HepG2 (cell line): ENCODE measurements around the gene ZNF277. TPM values are rescaled to one million over a fixed set of nuclear protein-coding genes. Genes with fewer than 3 reads are reported as not detected.

Experiments
- ATAC-seq: fragments of 200-7000 bp; cut with Tn5 transposase; 3 replicates; pipeline ENCODE4 v1.9.1; 2020; ENCODE audit warnings: mild to moderate bottlenecking, moderate library complexity
- BruUV-seq: library from RNA; stranded (reverse); fragments of 400-500 nt; replicated peaks from 2 replicates; lab custom pipeline; 2021; lab: Mats Ljungman, UMichigan
- CTCF ChIA-PET: fragments of 300-600 bp; formaldehyde crosslinking; extraction: SDS; loops from one replicate; lab custom pipeline; 2021; ENCODE audit warnings: low total read pairs, inconsistent platforms, low intra/inter-chr PET ratio; lab: Yijun Ruan, JAX
- POLR2A ChIA-PET: fragments of 350-600 bp; sonication (Branson Sonifier 250); formaldehyde crosslinking; loops from one replicate; lab custom pipeline; 2020; ENCODE audit warnings: antibody characterized with exemption, inconsistent platforms; lab: Yijun Ruan, JAX
- DNase-seq: peaks from one replicate; pipeline ENCODE4 v3.0.0-alpha.2; 2015; ENCODE audit warnings: low spot score
- FAIRE-seq: peaks from 3 replicates; lab custom pipeline; 2011; peaks lifted over from hg19 to GRCh38; lab: Jason Lieb, UNC
- H2AFZ ChIP-seq: one replicate; pipeline ENCODE4 v1.6.1; 2011; ENCODE audit warnings: low read length, inconsistent platforms
- H3K27ac ChIP-seq: fragments of 300-600 bp; 3 replicates; pipeline ENCODE4 v1.8.0; 2011; ENCODE audit warnings: mixed run types, mild to moderate bottlenecking, mixed read lengths, low read length, inconsistent platforms; ENCODE audit not compliant: insufficient read depth; ENCODE audit errors: extremely low read length
- H3K27me3 ChIP-seq, 2 experiments: fragments of 200-600 bp in 1 of 2; 2 replicates in 1 of 2; 3 replicates in 1 of 2; pipeline versions ENCODE4 v1.6.0 to v1.8.0; 2011; ENCODE audit warnings: low read length in 2 of 2, mild to moderate bottlenecking in 2 of 2, moderate library complexity in 2 of 2, inconsistent platforms in 1 of 2; ENCODE audit not compliant: insufficient read depth in 2 of 2, control insufficient read depth in 1 of 2
- H3K36me3 ChIP-seq, 2 experiments: fragments of 200-600 bp in 1 of 2; replicated peaks in 1 of 2; 2 replicates in 1 of 2; 3 replicates in 1 of 2; pipeline versions ENCODE4 v1.5.1 to v1.8.0; 2011; ENCODE audit warnings: low read length in 2 of 2, inconsistent platforms in 1 of 2; ENCODE audit not compliant: insufficient read depth in 2 of 2, control insufficient read depth in 1 of 2
- H3K4me1 ChIP-seq: 2 replicates; pipeline ENCODE4 v1.5.1; 2012; ENCODE audit warnings: low read length, inconsistent platforms; ENCODE audit not compliant: insufficient read depth
- H3K4me2 ChIP-seq: 2 replicates; pipeline ENCODE4 v1.6.0; 2011; ENCODE audit warnings: low read depth, low read length, inconsistent platforms
- H3K4me3 ChIP-seq, 3 experiments: fragments of 200-600 bp in 1 of 3; sonication (generic), shearing (Covaris generic) in 1 of 3; replicated peaks in 1 of 3; 2 replicates each; pipeline ENCODE4 v1.5.1; 2011 to 2016; ENCODE audit warnings: low read length in 3 of 3, inconsistent platforms in 2 of 3, low read depth in 2 of 3, mild to moderate bottlenecking in 2 of 3, control low read depth in 1 of 3, mixed read lengths in 1 of 3; ENCODE audit not compliant: insufficient read depth in 1 of 3
- H3K79me2 ChIP-seq: one replicate; pipeline ENCODE4 v1.6.1; 2011; ENCODE audit warnings: low read length, inconsistent platforms; ENCODE audit not compliant: insufficient read depth
- H3K9ac ChIP-seq: 2 replicates; pipeline ENCODE4 v1.6.0; 2011; ENCODE audit warnings: mild to moderate bottlenecking, low read depth, low read length, inconsistent platforms; ENCODE audit not compliant: insufficient read depth
- H3K9me3 ChIP-seq: 2 replicates; pipeline ENCODE4 v1.5.1; 2012; ENCODE audit warnings: mild to moderate bottlenecking, low read length
- H4K20me1 ChIP-seq: 2 replicates; pipeline ENCODE4 v1.6.0; 2011; ENCODE audit warnings: inconsistent platforms, mild to moderate bottlenecking, low read length, moderate library complexity; ENCODE audit not compliant: insufficient read depth
- ETV6 ChIP-seq: sonication (generic); formaldehyde crosslinking; conservative IDR thresholded peaks from 2 replicates; pipeline ENCODE4 v1.4.0; 2020; ENCODE audit warnings: missing genetic modification reagents
- IKZF4 ChIP-seq: sonication (generic); formaldehyde crosslinking; IDR thresholded peaks from 2 replicates; pipeline ENCODE4 v1.5.1; 2020; ENCODE audit warnings: borderline replicate concordance, mild to moderate bottlenecking, low read depth, missing genetic modification reagents; ENCODE audit errors: not compliant biosample characterization
- NR2F6 ChIP-seq, 2 experiments: IDR thresholded peaks; 2 replicates each; pipeline ENCODE4 v1.6.1; 2016; ENCODE audit warnings: antibody characterized with exemption in 1 of 2, mild to moderate bottlenecking in 1 of 2
- REPIN1 ChIP-seq: sonication (generic); formaldehyde crosslinking; IDR thresholded peaks from 2 replicates; pipeline ENCODE4 v1.8.0; 2022; ENCODE audit warnings: missing genetic modification reagents, low read depth, mild to moderate bottlenecking, borderline replicate concordance
- SOX5 ChIP-seq: IDR thresholded peaks from 2 replicates; pipeline ENCODE4 v1.6.1; 2016; ENCODE audit warnings: borderline replicate concordance
- TCF12 ChIP-seq, 2 experiments: fragments of 450-650 bp in 1 of 2; sonication (generic) in 1 of 2; formaldehyde crosslinking in 1 of 2; IDR thresholded peaks; 2 replicates each; pipeline versions ENCODE4 v1.6.1 to v1.8.0; 2017 to 2022; ENCODE audit warnings: antibody characterized with exemption in 1 of 2, mild to moderate bottlenecking in 1 of 2, missing genetic modification reagents in 1 of 2, moderate library complexity in 1 of 2
- TOE1 ChIP-seq: sonication (generic); formaldehyde crosslinking; IDR thresholded peaks from 2 replicates; pipeline ENCODE4 v1.4.0; 2020; ENCODE audit warnings: mild to moderate bottlenecking, missing genetic modification reagents
- ZC3H13 ChIP-seq: sonication (generic); formaldehyde crosslinking; IDR thresholded peaks from 2 replicates; pipeline ENCODE4 v1.8.1; 2023; ENCODE audit warnings: mild to moderate bottlenecking, missing genetic modification reagents, moderate library complexity
- ZFP90 ChIP-seq: sonication (generic); formaldehyde crosslinking; IDR thresholded peaks from 2 replicates; pipeline ENCODE4 v1.8.0; 2022; ENCODE audit warnings: missing genetic modification reagents, mild to moderate bottlenecking, inconsistent platforms, borderline replicate concordance
- ZNF3 ChIP-seq: IDR thresholded peaks from 2 replicates; pipeline ENCODE4 v1.7.0; 2017; ENCODE audit warnings: inconsistent platforms
- ZNF446 ChIP-seq: sonication (generic); formaldehyde crosslinking; IDR thresholded peaks from 2 replicates; pipeline ENCODE4 v1.5.0; 2020; ENCODE audit warnings: mild to moderate bottlenecking, missing genetic modification reagents
- ZNF567 ChIP-seq: sonication (generic); formaldehyde crosslinking; IDR thresholded peaks from 2 replicates; pipeline ENCODE4 v1.8.1; 2023; ENCODE audit warnings: mild to moderate bottlenecking, missing genetic modification reagents, borderline replicate concordance
- ZNF768 ChIP-seq: sonication (generic); formaldehyde crosslinking; IDR thresholded peaks from 2 replicates; pipeline ENCODE4 v1.4.0; 2020; ENCODE audit warnings: missing genetic modification reagents
- in situ Hi-C: cut with HindIII; loops from 2 replicates; pipeline ENCODE4 v1.10.0; 2017; ENCODE audit warnings: low pct_unique_long_range_greater_than_20kb; ENCODE audit not compliant: extremely low pct_ligation_motif_present
- intact Hi-C: fragments of 100-400 bp; cut with micrococcal nuclease; formaldehyde crosslinking; loops from one replicate; pipeline ENCODE4 v1.10.0; 2022; ENCODE audit not compliant: unreplicated experiment
- polyA plus RNA-seq, 8 experiments: library from polyadenylated mRNA; depleted of rRNA in 3 of 8; stranded (reverse) in 7 of 8; unstranded in 1 of 8; fragments of >200 nt; fragmentation: Illumina TruSeq in 4 of 8; extraction: Trizol in 4 of 8; gene quantifications; 2 replicates each; pipeline versions ENCODE4 v1.2.1 to v1.2.3, GENCODE V29; 2011 to 2016; ENCODE audit warnings: low read depth in 4 of 8, missing spikeins in 1 of 8, mixed read lengths in 1 of 8; ENCODE audit not compliant: insufficient read depth in 1 of 8
- total RNA-seq, 5 experiments: library from RNA; depleted of rRNA; stranded (reverse); fragments of >200 nt; fragmentation: Illumina TruSeq; extraction: Trizol; gene quantifications; 2 replicates each; pipeline ENCODE4 v1.2.3, GENCODE V29; 2016; ENCODE audit warnings: low read depth in 1 of 5
- TF ChIP-seq, protein P1 (sequence below): sonication (generic); formaldehyde crosslinking; IDR thresholded peaks from 2 replicates; pipeline ENCODE4 v1.5.0; 2020; ENCODE audit warnings: missing genetic modification reagents
- TF ChIP-seq, protein P2 (sequence below): fragments of 450-650 bp; IDR thresholded peaks from 2 replicates; pipeline ENCODE4 v1.6.1; 2017
- TF ChIP-seq, protein P3 (sequence below): sonication (generic); formaldehyde crosslinking; IDR thresholded peaks from 2 replicates; pipeline ENCODE4 v1.4.0; 2020; ENCODE audit warnings: mild to moderate bottlenecking, low read depth, missing genetic modification reagents
- TF ChIP-seq, protein P4 (sequence below): sonication (generic); formaldehyde crosslinking; IDR thresholded peaks from 2 replicates; pipeline ENCODE4 v1.4.0; 2020; ENCODE audit warnings: mild to moderate bottlenecking, missing genetic modification reagents
- TF ChIP-seq, protein P5 (sequence below): sonication (generic); formaldehyde crosslinking; IDR thresholded peaks from 2 replicates; pipeline ENCODE4 v1.8.0; 2022; ENCODE audit warnings: missing genetic modification reagents, mild to moderate bottlenecking, inconsistent platforms, borderline replicate concordance

ZNF277 gene
- total and polyA plus RNA-seq, 2 of the 13 experiments (the other 11 are each of a cell fraction or from before 2014, with no cell fraction given), result 29.1 to 30.1 TPM

DNA sequence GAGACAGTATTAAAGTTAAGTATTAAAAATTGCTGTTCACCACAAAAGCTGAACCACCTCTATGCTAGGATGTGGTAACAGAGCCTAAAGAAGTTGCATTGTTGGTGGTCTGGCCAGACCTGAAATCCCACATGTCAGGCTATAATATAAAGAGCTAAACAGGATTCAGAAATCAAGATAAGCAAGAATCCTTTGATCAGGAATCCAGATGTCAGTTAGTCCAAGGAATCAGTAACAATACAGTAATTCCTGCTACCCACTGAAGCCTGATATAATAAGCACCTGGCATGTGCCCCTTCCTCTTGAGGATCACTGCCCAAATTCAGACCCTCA lies 48.9 kb downstream of the ZNF277 start:
- in situ Hi-C loops (no loop called here), intact Hi-C loops (no loop called here)
- Histone ChIP-seq H4K20me1 (no peaks in the 10 kb centered on the region), H3K27ac (no peak overlapping the region), H3K9me3 (no peaks in the 10 kb centered on the region), H3K27me3 (no peaks in the 10 kb centered on the region), H3K4me2 (no peak overlapping the region), H2AFZ (no peak overlapping the region), H3K9ac (no peak overlapping the region), H3K4me1 (peaks cover 16% of the 10 kb centered on the region), H3K79me2 (peaks cover 8% of the 10 kb centered on the region), H3K36me3 (no peaks in the 10 kb centered on the region), H3K4me3 (no peak overlapping the region)
- FAIRE-seq, result no peak
- POLR2A ChIA-PET, result no interaction called here
- no peak for ATAC-seq
- BruUV-seq, result no TSS peak
- CTCF ChIA-PET, result no interaction called here
- no peak for DNase-seq
- TF ChIP-seq, protein P1, sequence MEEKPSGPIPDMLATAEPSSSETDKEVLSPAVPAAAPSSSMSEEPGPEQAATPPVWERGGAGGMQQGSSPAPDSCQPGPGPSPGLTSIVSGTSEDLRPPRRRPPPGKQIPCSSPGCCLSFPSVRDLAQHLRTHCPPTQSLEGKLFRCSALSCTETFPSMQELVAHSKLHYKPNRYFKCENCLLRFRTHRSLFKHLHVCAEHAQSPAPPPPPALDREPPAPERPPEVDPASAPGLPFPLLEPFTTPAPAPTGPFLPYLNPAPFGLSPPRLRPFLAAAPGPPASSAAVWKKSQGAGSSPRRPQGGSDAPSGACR (CRISPR knock-in tag), result no peak
- TF ChIP-seq ZNF768 (CRISPR knock-in tag) (no peak), ZFP90 (CRISPR knock-in tag) (no peak), TCF12 (IDR thresholded peaks at IDR 0.05) (no peak), TCF12 (CRISPR knock-in tag; IDR thresholded peaks at IDR 0.05) (no peak), ETV6 (CRISPR knock-in tag) (no peak), ZC3H13 (CRISPR knock-in tag) (no peak), SOX5 (CRISPR knock-in tag) (no peak), TOE1 (CRISPR knock-in tag) (no peak), ZNF567 (CRISPR knock-in tag) (no peak), REPIN1 (CRISPR knock-in tag) (no peak), ZNF446 (no peak), IKZF4 (CRISPR knock-in tag) (no peak), ZNF3 (CRISPR knock-in tag) (no peak), NR2F6 (IDR thresholded peaks at IDR 0.05) (no peak), NR2F6 (CRISPR knock-in tag; IDR thresholded peaks at IDR 0.05) (no peak)
- TF ChIP-seq, protein P2, sequence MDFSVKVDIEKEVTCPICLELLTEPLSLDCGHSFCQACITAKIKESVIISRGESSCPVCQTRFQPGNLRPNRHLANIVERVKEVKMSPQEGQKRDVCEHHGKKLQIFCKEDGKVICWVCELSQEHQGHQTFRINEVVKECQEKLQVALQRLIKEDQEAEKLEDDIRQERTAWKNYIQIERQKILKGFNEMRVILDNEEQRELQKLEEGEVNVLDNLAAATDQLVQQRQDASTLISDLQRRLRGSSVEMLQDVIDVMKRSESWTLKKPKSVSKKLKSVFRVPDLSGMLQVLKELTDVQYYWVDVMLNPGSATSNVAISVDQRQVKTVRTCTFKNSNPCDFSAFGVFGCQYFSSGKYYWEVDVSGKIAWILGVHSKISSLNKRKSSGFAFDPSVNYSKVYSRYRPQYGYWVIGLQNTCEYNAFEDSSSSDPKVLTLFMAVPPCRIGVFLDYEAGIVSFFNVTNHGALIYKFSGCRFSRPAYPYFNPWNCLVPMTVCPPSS, result no peak
- TF ChIP-seq, protein P3, sequence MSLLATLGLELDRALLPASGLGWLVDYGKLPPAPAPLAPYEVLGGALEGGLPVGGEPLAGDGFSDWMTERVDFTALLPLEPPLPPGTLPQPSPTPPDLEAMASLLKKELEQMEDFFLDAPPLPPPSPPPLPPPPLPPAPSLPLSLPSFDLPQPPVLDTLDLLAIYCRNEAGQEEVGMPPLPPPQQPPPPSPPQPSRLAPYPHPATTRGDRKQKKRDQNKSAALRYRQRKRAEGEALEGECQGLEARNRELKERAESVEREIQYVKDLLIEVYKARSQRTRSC, result no peak
- TF ChIP-seq, protein P4, sequence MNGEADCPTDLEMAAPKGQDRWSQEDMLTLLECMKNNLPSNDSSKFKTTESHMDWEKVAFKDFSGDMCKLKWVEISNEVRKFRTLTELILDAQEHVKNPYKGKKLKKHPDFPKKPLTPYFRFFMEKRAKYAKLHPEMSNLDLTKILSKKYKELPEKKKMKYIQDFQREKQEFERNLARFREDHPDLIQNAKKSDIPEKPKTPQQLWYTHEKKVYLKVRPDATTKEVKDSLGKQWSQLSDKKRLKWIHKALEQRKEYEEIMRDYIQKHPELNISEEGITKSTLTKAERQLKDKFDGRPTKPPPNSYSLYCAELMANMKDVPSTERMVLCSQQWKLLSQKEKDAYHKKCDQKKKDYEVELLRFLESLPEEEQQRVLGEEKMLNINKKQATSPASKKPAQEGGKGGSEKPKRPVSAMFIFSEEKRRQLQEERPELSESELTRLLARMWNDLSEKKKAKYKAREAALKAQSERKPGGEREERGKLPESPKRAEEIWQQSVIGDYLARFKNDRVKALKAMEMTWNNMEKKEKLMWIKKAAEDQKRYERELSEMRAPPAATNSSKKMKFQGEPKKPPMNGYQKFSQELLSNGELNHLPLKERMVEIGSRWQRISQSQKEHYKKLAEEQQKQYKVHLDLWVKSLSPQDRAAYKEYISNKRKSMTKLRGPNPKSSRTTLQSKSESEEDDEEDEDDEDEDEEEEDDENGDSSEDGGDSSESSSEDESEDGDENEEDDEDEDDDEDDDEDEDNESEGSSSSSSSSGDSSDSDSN (CRISPR knock-in tag), result no peak
- TF ChIP-seq, protein P5, sequence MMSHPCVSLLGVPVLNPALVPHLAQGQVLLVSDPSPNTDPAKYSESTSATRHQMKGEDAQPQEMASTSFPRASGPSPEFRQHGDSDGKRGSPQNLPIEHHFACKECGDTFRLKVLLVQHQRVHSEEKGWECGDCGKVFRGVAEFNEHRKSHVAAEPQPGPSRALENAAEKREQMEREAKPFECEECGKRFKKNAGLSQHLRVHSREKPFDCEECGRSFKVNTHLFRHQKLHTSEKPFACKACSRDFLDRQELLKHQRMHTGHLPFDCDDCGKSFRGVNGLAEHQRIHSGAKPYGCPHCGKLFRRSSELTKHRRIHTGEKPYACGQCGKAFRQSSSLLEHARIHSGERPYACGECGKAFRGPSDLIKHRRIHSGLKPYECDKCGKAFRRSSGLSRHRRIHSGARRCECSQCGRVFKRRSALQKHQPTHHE (CRISPR knock-in tag), result no peak
